GM19328 (cell line): ENCODE data around the gene CDCP1.

ENCODE experiments used
- ATAC-seq: cut with Tn5 transposase; IDR thresholded peaks from one replicate; pipeline ENCODE4 v1.9.1; 2021; ENCODE audit warnings: mild to moderate bottlenecking, moderate library complexity; ENCODE audit not compliant: unreplicated experiment

The CDCP1 gene

DNA sequence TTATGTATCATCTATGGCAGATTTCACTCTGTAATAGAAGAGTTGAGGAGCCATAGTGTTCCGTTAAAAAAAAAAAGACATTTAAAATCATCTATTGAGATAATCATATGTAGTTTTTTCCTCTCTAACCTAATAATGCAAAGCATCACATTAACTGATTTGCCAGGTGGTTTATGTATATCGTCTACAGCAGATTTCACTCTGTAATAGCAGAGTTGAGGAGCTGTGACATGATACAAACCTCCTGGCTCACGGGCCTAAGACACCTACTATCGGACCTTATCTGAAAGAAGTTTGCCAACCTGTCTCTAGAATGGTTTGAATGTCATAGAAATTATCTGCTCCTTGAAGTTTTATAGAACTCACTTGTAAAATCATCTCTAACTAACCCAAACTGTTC is 29.8 kb downstream of the CDCP1 start:
- ATAC-seq: no peak

DNA sequence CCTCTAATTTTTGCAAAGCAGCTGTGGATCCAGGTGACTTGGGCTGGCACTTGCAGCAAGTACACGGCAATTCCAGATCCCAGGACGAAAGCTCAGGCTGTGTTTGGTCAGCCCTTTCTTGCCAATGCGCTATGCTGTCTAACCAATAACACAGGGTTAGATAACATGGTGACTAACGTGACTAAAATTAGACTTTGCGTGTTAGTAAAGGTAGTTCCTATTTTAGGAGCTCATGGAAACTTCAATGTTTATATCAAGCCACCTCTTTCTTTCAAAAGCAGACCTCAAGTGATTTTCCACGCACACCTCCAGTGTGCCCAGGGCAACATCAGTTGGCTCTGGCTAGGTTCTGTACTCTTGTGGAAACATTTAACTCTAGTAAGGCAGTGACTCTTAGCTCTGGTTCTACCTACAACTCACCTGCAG is 32.5 kb downstream of the CDCP1 start:
- no peak for ATAC-seq

DNA sequence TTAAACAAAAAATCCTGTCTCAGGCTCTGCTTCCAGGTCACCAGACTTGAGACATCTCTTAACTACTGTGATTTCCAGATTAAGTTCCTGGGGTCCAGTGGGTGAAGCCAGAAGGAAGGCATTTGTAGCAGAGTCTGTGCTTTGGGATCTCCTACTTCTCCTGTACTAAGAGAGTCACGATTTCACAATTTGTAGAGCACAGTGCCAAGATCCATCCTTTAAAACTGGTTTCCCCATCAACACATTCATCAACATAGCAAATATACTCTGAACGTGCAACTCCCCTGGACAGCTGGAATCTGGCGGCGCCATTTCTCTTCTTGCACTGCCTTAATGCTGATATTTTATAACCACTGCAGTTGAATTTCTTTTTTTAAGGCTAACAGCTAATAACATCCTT is 33.2 kb downstream of the CDCP1 start:
- ATAC-seq: no peak

DNA sequence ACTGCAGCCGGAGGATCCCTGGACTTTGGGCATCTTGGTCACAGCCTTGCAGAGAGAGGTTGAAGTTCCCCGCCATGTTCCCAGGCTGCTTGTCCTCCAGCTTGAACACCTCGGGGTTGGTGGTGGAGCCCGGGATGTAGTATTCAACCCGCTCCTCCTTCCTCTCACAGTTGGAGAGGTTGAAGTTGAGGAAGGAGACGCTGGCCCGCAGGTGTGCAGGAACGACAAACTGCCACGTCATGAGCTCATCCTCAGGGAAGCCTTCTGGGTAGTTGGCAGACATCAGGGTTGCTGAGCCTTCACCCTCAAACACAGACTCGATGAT is 35.7 kb downstream of the CDCP1 start:
- no peak for ATAC-seq

DNA sequence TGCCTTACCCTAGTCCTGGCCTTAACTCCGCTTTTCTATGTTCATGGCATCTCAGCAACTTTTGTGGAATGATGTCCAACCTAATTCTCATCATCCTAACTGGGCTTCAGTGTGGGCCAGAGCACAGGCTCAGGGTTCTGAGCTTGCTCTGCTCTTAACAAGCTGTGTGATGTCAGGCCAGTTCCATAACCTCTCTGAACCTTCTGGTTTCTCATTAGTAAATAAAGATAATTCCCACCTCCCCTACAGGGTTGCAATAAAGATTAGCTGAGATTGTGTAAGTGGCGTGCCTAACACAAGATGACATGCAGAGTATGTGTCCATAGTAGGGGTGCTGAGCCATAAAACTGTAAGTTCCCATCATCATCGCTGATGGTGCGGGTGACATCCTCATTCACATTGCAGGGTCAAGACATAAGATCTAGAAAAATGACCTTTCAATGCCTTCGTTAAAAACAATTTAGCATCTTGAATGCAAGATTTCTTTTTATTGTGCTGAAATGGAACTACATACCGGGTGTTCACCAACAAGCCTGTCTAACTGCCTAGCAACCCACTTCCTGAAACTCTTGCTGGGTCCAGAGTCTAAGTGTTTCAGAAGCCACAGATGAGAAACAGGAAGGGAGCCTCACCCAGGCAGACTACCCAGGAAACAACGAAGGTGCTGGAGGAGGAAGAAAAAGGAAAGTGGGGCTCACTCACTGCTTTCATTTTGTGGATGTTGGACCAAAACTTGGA is 36.2 kb downstream of the CDCP1 start:
- no peak for ATAC-seq

DNA sequence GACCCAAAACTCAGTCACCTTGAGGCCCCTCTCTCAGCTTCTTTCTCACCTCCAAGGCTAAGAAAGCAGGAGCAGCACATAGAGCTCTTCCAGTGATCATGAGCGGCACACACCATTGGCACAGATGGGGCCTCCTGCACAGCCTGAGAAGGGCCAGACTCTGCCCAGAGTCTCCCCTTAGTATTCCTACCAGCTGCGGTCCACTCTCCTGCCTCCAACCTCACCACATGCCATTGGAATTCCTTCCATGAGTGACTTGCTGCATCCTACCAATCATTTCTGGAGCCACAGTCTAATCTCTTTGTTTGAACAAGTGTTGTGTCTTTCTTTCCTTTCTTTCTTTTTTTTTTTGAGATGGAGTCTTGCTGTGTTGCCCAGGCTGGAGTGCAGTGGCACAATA is 39.3 kb downstream of the CDCP1 start:
- ATAC-seq: no peak

DNA sequence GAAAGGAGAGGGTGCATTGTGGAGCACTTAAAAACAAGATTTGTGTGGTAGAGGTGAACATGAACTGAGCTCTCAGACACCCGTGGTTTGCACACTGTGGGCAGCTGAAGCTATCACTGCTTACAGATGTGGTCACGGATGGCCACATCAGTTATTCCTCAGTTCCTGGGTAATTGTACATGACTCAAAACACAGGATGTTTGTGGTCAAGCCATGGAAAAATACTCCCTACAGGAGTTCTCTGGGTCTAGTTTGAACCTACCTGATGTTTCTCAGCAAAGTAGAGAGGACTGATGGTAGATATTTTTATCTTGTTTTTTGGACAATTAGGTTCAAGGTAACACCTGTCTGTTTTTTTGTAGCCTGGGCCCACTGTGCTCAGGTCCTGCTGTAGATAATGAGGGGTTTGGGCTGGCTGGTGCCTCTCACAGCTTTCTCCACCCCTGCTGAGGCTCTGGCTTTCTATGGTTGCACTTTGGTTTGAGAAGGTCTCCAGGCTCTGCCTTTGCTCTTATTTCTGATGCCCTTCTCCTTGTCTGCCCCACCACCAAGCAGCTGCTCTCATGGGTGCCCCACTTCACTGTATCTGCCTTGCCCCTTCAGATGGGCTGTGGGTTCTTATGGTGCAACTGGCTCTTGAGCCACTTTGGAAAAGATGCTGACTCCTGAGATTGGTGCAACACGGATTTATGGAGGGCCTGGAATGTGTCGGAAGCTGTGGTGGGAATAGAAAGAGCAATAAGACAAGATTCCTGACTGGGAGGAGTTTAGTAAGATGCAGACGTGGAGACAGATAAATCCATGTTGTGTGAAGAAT is 40.1 kb downstream of the CDCP1 start:
- no peak for ATAC-seq

DNA sequence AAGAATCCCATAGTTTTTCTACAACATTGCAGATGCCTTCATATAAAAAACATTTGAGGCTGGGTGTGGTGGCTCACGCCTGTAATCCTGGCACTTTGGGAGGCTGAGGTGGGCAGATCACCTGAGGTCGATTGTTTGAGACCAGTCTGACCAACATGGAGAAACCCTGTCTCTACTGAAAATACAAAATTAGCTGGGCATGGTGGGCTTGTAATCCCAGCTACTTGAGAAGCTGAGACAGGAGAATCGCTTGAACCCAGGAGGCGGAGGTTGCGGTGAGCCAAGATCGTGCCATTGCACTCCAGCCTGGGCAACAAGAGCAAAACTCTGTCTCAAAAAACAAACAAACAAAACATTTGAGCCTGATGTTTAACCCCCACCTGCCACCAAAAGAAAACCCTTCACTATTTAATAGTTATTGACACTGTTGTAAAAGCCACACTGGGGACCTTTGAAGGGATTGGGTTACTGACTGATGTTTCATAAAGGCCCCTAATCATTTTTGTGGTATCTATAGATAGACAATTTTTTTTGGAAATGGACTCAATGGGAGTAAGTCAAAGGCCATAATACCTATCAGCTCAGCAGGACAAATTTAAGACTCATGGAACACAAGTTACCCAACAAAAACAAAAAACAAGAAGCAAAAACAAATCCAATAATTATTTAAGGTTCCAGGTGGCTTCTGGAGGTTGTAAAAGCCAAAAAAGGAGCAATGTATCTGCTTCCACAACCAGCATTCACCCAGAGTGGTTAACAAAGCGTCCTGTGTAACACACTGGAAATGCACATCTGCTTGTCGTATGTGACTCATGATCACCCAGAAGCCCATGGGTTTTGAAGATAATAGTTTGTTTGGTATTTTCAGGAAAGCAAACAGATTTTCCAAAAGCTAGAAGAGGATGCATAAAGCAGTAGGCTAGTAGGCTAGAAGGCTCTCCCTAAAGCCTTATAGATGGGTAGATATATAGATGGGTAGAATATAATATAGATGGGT is 41.2 kb downstream of the CDCP1 start:
- no peak for ATAC-seq

DNA sequence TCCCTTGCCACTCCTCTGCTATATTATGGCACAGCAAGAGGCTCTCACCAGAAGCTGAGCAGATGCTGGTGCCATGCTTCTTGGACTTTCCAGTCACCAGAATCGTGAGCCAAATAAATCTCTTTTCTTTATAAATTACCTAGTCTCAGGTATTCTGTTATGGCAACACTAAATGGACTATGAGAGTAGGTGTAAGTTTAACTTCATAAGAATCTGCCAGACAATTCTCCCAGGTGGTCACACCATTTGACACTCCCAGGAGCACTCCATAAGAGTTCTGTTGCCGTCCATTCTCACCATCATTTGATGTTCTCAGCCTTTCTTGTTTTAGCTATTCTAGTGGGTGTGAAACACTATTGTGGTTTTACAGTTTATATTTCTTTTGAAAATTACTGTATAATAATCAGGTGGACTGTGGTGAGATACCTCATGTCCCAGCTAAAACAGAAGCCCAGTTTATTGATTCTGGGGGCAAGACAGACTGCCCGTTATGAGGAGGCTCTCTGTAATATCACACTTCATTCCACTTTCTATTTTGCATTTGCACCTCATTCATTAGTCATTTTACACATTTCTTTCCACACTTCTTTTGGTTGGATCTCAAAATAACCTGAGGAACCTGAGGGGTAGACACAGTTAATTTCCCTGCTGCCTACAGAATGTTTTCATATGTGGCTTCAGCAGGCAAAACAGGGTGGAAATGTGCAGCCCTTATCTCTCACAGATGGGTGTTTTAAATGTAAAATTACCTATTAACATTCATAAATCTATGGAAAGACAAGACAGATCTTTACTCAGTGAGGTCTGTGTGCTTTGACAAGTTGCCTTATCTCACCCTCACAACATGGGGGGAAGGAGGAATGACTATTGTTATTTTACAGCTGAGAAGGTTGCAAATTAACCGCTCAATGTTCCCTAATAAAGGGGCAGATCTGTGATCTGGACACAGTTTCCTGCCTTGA is 42.1 kb downstream of the CDCP1 start:
- ATAC-seq: no peak

DNA sequence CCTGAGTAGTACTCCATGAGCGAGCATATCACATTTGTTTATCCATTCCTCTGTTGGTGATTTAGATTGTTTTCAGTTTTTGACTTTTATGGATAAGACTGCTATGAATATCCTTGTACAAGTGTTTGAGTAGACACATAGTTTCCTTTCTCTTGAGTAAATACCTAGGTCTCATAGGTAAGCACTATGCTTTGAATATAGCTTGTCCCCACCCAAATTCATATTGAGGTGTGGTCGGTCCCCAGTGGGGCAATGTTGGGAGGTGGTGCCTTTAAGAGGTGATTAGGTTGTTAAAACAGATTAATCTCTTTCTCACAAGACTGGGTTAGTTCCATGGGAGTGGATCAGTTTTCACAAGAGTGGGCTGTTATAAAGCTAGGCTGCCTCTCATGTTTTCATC is 42.8 kb downstream of the CDCP1 start:
- ATAC-seq: no peak

DNA sequence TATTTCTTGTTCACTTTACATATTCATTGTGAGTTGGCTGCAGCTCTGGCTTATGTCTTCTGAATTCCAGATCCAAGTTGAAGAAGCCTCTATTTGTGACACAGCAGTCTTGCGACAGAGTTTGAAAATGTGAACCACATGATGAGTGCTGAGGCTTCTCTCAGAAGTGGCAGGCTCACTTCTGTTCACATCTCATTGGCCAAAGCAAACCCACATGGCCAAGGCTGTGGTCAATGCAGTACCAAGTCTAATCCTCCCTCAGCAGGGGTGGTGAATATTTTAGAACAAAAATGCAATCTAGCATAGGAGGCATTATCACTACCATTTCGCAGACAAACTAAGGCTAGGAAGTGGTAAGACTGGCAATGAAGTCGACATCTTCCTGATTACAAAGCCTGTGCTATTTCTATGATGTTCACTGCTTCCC is 45.2 kb downstream of the CDCP1 start:
- ATAC-seq: no peak

DNA sequence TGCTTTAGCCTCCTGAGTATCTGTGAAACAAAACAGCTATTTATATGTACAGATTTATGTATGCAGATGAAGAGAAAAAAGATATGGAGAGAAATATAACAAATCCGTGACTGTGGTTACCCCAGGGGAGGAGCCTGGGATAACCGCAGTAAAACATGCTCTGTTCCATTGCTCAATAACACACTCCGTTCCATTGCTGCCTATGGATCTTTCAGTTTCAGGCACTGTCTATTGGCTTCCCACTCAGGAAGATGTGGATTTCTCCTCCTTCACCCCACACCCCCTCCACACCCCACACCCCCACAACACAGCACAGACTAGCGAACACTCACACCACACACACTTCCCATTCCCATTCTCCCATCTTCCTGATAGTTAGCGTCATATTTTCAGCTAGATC is 47.9 kb downstream of the CDCP1 start:
- ATAC-seq: no peak

DNA sequence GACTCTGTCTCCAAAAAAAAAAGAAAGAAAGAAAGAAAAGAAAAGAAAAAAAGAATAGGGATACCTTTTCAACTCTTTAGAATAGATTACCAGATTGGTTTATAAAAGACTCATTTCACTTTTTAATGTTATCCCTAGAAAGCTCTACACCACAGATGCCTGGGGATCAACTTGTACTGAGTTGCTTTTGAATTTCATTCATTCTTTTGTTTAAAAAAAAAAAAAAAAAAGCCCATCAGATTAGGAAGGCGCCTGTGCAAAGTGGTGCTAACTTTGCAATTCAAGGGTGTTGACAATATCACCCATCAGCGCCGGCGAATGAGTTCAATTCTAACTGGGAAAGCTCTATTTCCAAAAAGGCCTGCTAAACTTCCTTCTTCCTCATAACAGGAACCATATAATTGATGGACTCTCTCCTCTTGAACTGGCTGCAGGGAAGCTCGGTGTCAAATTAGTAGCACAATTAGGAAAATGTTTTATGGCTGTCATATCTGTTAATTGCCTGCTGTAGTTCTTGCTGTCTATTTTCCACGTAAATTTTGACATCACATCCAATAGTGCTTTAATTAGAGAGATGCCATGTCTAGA is 48.8 kb downstream of the CDCP1 start:
- ATAC-seq: no peak

DNA sequence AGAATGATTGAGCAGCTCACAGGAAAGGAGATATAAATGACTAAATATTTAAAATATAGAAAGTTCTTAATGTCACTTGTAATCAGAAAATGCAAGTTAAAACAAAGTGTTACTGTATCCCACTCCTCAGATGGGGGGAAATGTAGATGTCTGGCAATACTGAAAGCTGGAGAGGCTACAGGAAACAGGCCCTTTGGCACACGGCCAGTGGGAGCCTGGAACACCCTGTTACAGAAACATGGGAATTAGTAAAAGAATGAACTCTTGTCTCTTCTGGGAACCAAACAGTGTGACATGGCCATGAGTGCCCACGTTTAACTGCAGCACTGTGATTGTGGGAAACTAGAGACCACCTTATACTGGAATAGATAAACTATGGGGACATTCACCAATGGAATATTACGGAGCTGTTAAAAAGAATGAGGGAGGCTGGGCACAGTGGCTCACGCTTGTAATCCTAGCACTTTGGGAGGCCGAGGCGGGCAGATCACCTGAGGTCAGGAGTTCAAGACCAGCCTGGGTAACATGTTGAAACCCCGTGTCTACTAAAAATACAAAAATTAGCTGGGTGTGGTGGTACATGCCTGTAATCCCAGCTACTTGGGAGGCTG is 50.2 kb downstream of the CDCP1 start:
- no peak for ATAC-seq

DNA sequence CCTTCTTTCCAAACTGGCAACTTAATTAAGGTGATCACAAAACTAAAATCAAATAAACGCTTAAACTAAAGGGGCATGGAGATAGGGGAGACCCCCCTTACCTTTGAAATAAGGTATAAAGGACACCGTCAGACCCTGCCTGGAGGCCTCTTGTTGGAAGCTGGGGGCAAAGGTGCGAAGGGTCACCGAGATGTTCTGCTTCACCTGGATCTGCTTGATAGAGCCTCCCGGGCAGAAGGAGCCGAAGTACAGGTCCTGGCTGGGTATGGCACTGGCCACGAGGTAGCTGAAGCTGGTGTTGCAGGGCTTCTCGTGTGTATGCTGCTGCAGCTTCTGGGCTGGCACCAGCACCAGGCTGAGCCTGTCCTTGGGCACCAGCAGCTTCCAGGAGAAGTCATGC is 53.0 kb downstream of the CDCP1 start:
- ATAC-seq: no peak

DNA sequence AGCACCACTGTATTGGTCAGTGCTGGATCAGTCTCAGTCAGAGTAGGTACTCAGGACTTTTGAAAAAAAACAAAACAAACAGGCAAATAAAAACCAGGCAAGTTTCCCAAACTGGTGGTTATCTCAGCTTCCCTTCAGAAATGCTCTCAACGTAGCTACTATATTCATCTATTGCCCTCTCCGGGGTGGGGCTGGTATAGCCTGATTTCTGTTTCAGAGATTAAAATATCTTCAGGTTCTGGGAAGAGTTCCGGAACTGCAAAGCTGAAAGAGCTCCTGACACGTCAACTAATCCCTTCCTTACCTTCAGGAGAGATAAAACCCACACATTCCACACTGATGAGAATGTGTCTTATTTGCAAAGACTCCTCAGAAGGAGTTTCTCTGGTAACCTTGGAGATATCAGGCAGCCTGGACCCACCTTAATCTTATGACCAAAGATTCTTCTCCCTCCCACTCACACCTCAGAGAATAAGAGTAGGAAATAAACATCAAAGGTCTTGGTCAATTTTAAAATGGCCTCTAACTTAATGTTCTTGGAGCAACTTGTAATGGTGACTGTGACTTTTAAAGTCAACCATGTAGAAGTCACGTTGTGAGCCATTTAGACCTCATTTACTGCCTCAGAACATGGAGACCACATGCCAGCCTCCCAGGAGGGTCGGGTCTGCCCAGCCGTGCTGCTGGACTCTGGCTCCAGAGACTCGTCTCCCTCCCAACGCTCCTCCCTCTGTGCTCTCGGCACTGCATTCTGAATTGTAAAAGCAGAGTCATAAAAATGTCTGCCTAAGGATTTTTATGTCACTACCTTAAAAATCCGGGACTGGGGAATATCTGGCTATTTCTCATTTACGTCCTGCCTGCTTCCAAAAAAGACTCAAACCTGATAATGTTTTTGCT is 53.8 kb downstream of the CDCP1 start:
- ATAC-seq: no peak

DNA sequence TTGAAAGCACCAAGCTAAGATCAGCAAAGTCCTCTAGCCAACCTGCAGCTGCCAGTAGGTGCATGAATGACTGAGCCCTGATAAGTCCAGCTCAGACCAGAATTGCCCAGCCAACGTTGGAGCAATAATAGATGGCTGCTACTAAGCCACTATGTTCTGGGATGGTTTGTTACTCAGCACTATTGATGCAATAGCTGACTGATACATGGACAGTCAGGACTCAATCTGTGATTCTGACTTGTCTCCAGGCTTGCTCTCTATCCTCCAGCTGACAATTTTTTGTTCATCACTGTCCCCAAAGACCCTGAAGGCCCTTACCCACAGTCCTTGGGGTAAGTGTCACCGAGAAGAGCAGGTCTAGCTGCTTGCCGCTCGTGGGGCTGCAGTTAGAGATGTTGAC is 55.3 kb downstream of the CDCP1 start:
- ATAC-seq: no peak
